K562 (cell line): ENCODE measurements around the gene CTAGE1. TPM values are rescaled to one million over a fixed set of nuclear protein-coding genes. Genes with fewer than 3 reads are reported as not detected.

Experiments used
- ATAC-seq: fragments of 200-7000 bp; cut with Tn5 transposase; 3 replicates; pipeline ENCODE4 v1.9.1; 2020; ENCODE audit warnings: moderate library complexity
- BruUV-seq: library from RNA; stranded (reverse); fragments of 400-500 nt; replicated peaks from 2 replicates; lab custom pipeline; 2021; lab: Mats Ljungman, UMichigan
- CTCF ChIA-PET: fragments of 300-600 bp; formaldehyde crosslinking; extraction: SDS; loops from one replicate; lab custom pipeline; 2021; ENCODE audit warnings: low intra/inter-chr PET ratio; lab: Yijun Ruan, JAX
- POLR2A ChIA-PET: fragments of 300-600, 350-650 bp; sonication (Branson Sonifier 250); formaldehyde crosslinking; extraction: SDS; loops from one replicate; lab custom pipeline; 2021; ENCODE audit warnings: antibody characterized with exemption, inconsistent platforms; lab: Yijun Ruan, JAX
- DNase-seq, 4 experiments: peaks; one replicate each; pipeline versions ENCODE4 v3.0.0 to v3.0.0-alpha.2; 2011 to 2018; ENCODE audit warnings: low spot score in 3 of 4, mixed read lengths in 3 of 4; ENCODE audit errors: extremely low read depth in 1 of 4
- FAIRE-seq: peaks from 2 replicates; lab custom pipeline; 2011; peaks lifted over from hg19 to GRCh38; lab: Jason Lieb, UNC
- H2AFZ ChIP-seq: 2 replicates; pipeline ENCODE4 v1.6.0; 2011; ENCODE audit warnings: low read depth, low read length, control low read depth, inconsistent platforms
- H3K27ac ChIP-seq: fragments of 200-600 bp; 3 replicates; pipeline ENCODE4 v1.8.0; 2011; ENCODE audit warnings: low read depth, mild to moderate bottlenecking, control low read depth, inconsistent platforms, low read length, moderate library complexity, mixed read lengths; ENCODE audit errors: extremely low read depth
- H3K27me3 ChIP-seq, 2 experiments: fragments of 300-600 bp in 1 of 2; 2 replicates in 1 of 2; 3 replicates in 1 of 2; pipeline versions ENCODE4 v1.6.0 to v1.8.0; 2011; ENCODE audit warnings: inconsistent platforms in 2 of 2, low read length in 2 of 2, mild to moderate bottlenecking in 1 of 2, mixed read lengths in 1 of 2, moderate library complexity in 1 of 2; ENCODE audit not compliant: control insufficient read depth in 2 of 2, insufficient read depth in 2 of 2
- H3K36me3 ChIP-seq: fragments of 300-600 bp; 3 replicates; pipeline ENCODE4 v1.8.0; 2011; ENCODE audit warnings: mild to moderate bottlenecking, low read length, inconsistent platforms; ENCODE audit not compliant: control insufficient read depth, insufficient read depth
- H3K4me1 ChIP-seq, 2 experiments: fragments of 200-600 bp in 1 of 2; replicated peaks in 1 of 2; 2 replicates in 1 of 2; 3 replicates in 1 of 2; pipeline versions ENCODE4 v1.5.1 to v1.8.0; 2011; ENCODE audit warnings: inconsistent platforms in 2 of 2, low read length in 2 of 2, mild to moderate bottlenecking in 1 of 2, mixed read lengths in 1 of 2, moderate library complexity in 1 of 2; ENCODE audit not compliant: control insufficient read depth in 2 of 2, insufficient read depth in 2 of 2
- H3K4me2 ChIP-seq: 2 replicates; pipeline ENCODE4 v1.6.1; 2011; ENCODE audit warnings: low read length, control low read depth, inconsistent platforms, mixed read lengths; ENCODE audit not compliant: insufficient read depth
- H3K4me3 ChIP-seq: fragments of 200-600 bp; sonication (generic), shearing (Covaris generic); 2 replicates; pipeline ENCODE4 v1.5.1; 2016; ENCODE audit warnings: control low read depth, inconsistent platforms
- H3K79me2 ChIP-seq: fragments of 200-600 bp; 3 replicates; pipeline ENCODE4 v1.8.0; 2011; ENCODE audit warnings: low read length, inconsistent platforms; ENCODE audit not compliant: control insufficient read depth, insufficient read depth
- H3K9ac ChIP-seq, 2 experiments: 2 replicates each; pipeline versions ENCODE4 v1.6.0 to v1.6.1; 2011; ENCODE audit warnings: low read depth in 2 of 2, low read length in 2 of 2, control low read depth in 1 of 2, inconsistent platforms in 1 of 2, mild to moderate bottlenecking in 1 of 2, mixed read lengths in 1 of 2; ENCODE audit not compliant: insufficient read depth in 1 of 2
- H3K9me1 ChIP-seq: one replicate; pipeline ENCODE4 v1.6.0; 2011; ENCODE audit warnings: inconsistent platforms, mild to moderate bottlenecking, low read length, moderate library complexity; ENCODE audit not compliant: control insufficient read depth, insufficient read depth
- H3K9me3 ChIP-seq: replicated peaks from 2 replicates; pipeline ENCODE4 v1.5.1; 2011; ENCODE audit warnings: low read depth, low read length, inconsistent platforms; ENCODE audit not compliant: control insufficient read depth, insufficient read depth
- H4K20me1 ChIP-seq: replicated peaks from 2 replicates; pipeline ENCODE4 v1.6.1; 2011; ENCODE audit warnings: low read length, inconsistent platforms, mixed read lengths; ENCODE audit not compliant: control insufficient read depth, insufficient read depth
- L3MBTL2 ChIP-seq: fragments of 450-650 bp; IDR thresholded peaks from 2 replicates; pipeline ENCODE4 v1.6.1; 2016; ENCODE audit warnings: mild to moderate bottlenecking, moderate library complexity
- MGA ChIP-seq: fragments of 450-650 bp; IDR thresholded peaks from 2 replicates; pipeline ENCODE4 v1.6.1; 2016; ENCODE audit warnings: mild to moderate bottlenecking, moderate library complexity
- PRMT5 ChIP-seq: sonication (generic); formaldehyde crosslinking; IDR thresholded peaks from 2 replicates; pipeline ENCODE4 v1.5.0; 2020; ENCODE audit warnings: missing genetic modification reagents
- WGBS: fragments of 100-300 bp; shearing (Covaris generic); methylation state at CpG from one replicate; pipeline ENCODE4 v1.1.6; 2016; ENCODE audit warnings: low coverage, mixed read lengths; ENCODE audit not compliant: insufficient coverage; ENCODE audit errors: missing lambda C conversion rate; 5-methylcytosine and 5-hydroxymethylcytosine counted together
- in situ Hi-C: fragments of 300-500 bp; cut with MboI; formaldehyde crosslinking; loops from 4 replicates; pipeline ENCODE4 v1.15.0; 2018; ENCODE audit warnings: inconsistent platforms, mixed read lengths
- intact Hi-C: fragments of 100-400 bp; cut with micrococcal nuclease; formaldehyde crosslinking; loops from 2 replicates; pipeline ENCODE4 v1.14.2; 2022
- polyA plus RNA-seq, 8 experiments: library from polyadenylated mRNA; depleted of rRNA in 4 of 8; stranded (reverse) in 5 of 8; unstranded in 3 of 8; fragments of >200 nt; fragmentation: Nextera tagmentation in 2 of 8; fragmentation: Illumina TruSeq in 1 of 8; extraction: Ambion mirVana in 2 of 8; extraction: Trizol in 1 of 8; gene quantifications; 2 replicates each; pipeline versions ENCODE4 v1.2.1 to v1.2.3, GENCODE V29; 2011 to 2014; ENCODE audit warnings: inconsistent platforms in 1 of 8, missing spikeins in 1 of 8
- total RNA-seq, 7 experiments: library from RNA; depleted of rRNA in 6 of 7; stranded (reverse); fragments of >200 nt in 6 of 7; fragmentation: Illumina TruSeq in 2 of 7; extraction: Trizol in 2 of 7; gene quantifications; 2 replicates each; pipeline versions ENCODE4 v1.2.1 to v1.2.3, GENCODE V29; 2011 to 2021; ENCODE audit warnings: low replicate concordance in 1 of 7

The CTAGE1 gene
- total and polyA plus RNA-seq, 9 of the 15 experiments (the other 6 are each of a cell fraction or from before 2014, with no cell fraction given), result not detected

- TF ChIP-seq L3MBTL2, result 0 out of 2 replicates have a peak, but pooled peaks have one; percentile 15
- no peak for TF ChIP-seq PRMT5 (CRISPR knock-in tag)
- peak; percentile 28; the same call in 1 of the 2 replicates for TF ChIP-seq MGA
- TF ChIP-seq, all 486 proteins: peak for 2
- Histone ChIP-seq H3K4me1 (peaks cover 6 to 16% of the 10 kb centered on the region in 2 experiments; a peak in 3 of 5 replicates), H3K9me3 (no peaks in the 10 kb centered on the region), H3K4me3 (no peak overlapping the region), H3K79me2 (no peaks in the 10 kb centered on the region), H3K4me2 (peak overlapping the region; percentile 5; the same call in 1 of the 2 replicates), H3K9ac (no peak overlapping the region; a peak in 1 of 4 replicates), H4K20me1 (no peaks in the 10 kb centered on the region), H3K9me1 (no peaks in the 10 kb centered on the region), H2AFZ (peak overlapping the region; percentile 66), H3K27me3 (no peaks in the 10 kb centered on the region), H3K27ac (no peak overlapping the region), H3K36me3 (no peaks in the 10 kb centered on the region)
- POLR2A ChIA-PET, result no interaction called here
- BruUV-seq, result no TSS peak
- in situ Hi-C loops (no loop called here), intact Hi-C loops (no loop called here)
- 12% methylated on average over 6 of the region's 6 CpGs for WGBS
- CTCF ChIA-PET, result no interaction called here
- DNase-seq, result no peak
- no peak; the same call in 2 of the 3 replicates for ATAC-seq
- no peak for FAIRE-seq
Measured at GRCh38 chr18:22456116-22456480, 38.4 kb upstream of the CTAGE1 start.
